ENCODE measurements around the gene CSMD2.

The CSMD2 gene

DNA sequence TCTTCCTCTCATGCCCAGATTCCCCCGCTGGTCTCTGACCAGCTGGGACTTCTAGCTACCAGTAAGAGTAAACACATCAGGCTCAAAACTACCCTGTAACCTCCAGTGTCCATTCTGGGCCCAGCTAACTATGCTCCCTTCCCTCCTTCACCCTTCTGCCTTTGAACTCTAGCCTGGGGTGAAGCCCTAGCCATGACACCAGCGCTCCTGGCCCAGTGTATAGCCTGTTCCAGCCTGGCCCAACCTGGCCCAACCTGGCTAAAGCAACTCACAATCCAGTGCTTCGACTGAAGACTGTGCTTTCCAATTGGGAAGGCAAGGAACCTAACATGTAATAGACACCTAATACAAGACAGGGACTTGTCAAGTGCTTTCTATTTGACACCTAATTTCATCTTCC, 27.6 kb downstream of the CSMD2 start:
- TF ChIP-seq, protein P1, sequence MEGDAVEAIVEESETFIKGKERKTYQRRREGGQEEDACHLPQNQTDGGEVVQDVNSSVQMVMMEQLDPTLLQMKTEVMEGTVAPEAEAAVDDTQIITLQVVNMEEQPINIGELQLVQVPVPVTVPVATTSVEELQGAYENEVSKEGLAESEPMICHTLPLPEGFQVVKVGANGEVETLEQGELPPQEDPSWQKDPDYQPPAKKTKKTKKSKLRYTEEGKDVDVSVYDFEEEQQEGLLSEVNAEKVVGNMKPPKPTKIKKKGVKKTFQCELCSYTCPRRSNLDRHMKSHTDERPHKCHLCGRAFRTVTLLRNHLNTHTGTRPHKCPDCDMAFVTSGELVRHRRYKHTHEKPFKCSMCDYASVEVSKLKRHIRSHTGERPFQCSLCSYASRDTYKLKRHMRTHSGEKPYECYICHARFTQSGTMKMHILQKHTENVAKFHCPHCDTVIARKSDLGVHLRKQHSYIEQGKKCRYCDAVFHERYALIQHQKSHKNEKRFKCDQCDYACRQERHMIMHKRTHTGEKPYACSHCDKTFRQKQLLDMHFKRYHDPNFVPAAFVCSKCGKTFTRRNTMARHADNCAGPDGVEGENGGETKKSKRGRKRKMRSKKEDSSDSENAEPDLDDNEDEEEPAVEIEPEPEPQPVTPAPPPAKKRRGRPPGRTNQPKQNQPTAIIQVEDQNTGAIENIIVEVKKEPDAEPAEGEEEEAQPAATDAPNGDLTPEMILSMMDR (IDR thresholded peaks at IDR 0.05; ENCODE audit: low read depth, low read length): no peak
- no peak for TF ChIP-seq EZH2phosphoT487 (IDR thresholded peaks at IDR 0.05; ENCODE audit: low read depth)
- Histone ChIP-seq H3K4me3 (ENCODE audit: low read length) (no peak overlapping the region), H3K27me3 (ENCODE audit: low read depth, low read length) (no peaks in the 10 kb centered on the region), H3K27ac (ENCODE audit: low read length) (no peak overlapping the region), H3K9me3 (ENCODE audit: insufficient read depth, low read length) (no peaks in the 10 kb centered on the region), H3K4me1 (ENCODE audit: low read length) (peaks cover 16% of the 10 kb centered on the region), H2AFZ (ENCODE audit: low read depth, low read length) (no peak overlapping the region), H3K4me2 (ENCODE audit: low read length) (no peak overlapping the region), H4K20me1 (ENCODE audit: insufficient read depth, low read length) (no peaks in the 10 kb centered on the region), H3K9ac (ENCODE audit: low read length) (no peak overlapping the region), H3K79me2 (ENCODE audit: low read length) (no peaks in the 10 kb centered on the region), H3K36me3 (replicated peaks; ENCODE audit: low read depth, low read length) (no peaks in the 10 kb centered on the region)

GRCh38 chr1:34132161-34132420, 32.9 kb downstream of the CSMD2 start:
- Histone ChIP-seq H3K79me2 (ENCODE audit: low read length) (no peaks in the 10 kb centered on the region), H3K36me3 (replicated peaks; ENCODE audit: low read depth, low read length) (no peaks in the 10 kb centered on the region), H3K9ac (ENCODE audit: low read length) (no peak overlapping the region), H3K9me3 (ENCODE audit: insufficient read depth, low read length) (no peaks in the 10 kb centered on the region), H3K27me3 (ENCODE audit: low read depth, low read length) (no peaks in the 10 kb centered on the region), H3K4me1 (ENCODE audit: low read length) (no peaks in the 10 kb centered on the region), H2AFZ (ENCODE audit: low read depth, low read length) (no peak overlapping the region), H4K20me1 (ENCODE audit: insufficient read depth, low read length) (no peaks in the 10 kb centered on the region), H3K4me2 (ENCODE audit: low read length) (no peak overlapping the region), H3K27ac (ENCODE audit: low read length) (no peak overlapping the region), H3K4me3 (ENCODE audit: low read length) (no peak overlapping the region)
- TF ChIP-seq, protein P1 (IDR thresholded peaks at IDR 0.05; ENCODE audit: low read depth, low read length): no peak
- no peak for TF ChIP-seq EZH2phosphoT487 (IDR thresholded peaks at IDR 0.05; ENCODE audit: low read depth)

DNA sequence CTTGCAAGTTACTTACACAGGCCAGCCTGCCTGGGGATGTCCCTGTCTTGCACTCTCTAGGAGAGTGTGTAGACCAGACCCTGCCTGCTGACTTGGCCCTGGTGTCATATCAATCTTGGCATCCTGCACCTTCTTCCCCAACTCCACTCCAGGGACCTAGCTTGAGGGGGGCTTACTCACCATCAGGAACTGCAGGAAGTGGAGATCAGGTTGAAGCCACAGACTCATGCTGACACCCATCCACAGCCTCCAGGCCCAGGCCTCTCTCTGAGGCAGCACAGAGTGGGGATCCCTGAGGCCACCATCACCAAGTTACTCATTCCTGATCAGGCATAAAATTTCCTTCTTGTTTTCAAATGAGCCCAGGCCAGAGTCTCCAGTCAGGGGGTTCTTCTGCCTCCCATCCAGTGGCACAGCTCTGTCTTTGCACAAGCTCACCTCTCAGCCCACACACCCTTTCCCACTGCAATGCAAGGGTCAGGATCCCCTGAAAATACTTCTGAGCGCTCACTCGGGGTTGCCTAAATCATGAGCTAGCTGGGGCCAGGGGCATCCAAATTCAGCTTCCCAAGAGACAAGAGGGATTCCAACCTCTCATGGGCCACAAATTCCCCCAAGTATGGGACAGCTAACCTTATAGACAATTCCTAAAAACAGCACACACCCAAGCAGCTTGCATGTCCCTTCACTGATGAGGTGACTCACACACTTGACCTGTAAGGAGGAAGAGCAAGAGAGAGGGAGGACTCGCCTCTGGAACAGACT, 33.5 kb downstream of the CSMD2 start:
- Histone ChIP-seq H3K36me3 (replicated peaks; ENCODE audit: low read depth, low read length) (no peaks in the 10 kb centered on the region), H3K9ac (ENCODE audit: low read length) (no peak overlapping the region), H3K27me3 (ENCODE audit: low read depth, low read length) (no peaks in the 10 kb centered on the region), H3K9me3 (ENCODE audit: insufficient read depth, low read length) (no peaks in the 10 kb centered on the region), H3K27ac (ENCODE audit: low read length) (no peak overlapping the region), H3K4me3 (ENCODE audit: low read length) (no peak overlapping the region), H3K79me2 (ENCODE audit: low read length) (no peaks in the 10 kb centered on the region), H3K4me2 (ENCODE audit: low read length) (no peak overlapping the region), H2AFZ (ENCODE audit: low read depth, low read length) (no peak overlapping the region), H3K4me1 (ENCODE audit: low read length) (no peaks in the 10 kb centered on the region), H4K20me1 (ENCODE audit: insufficient read depth, low read length) (no peaks in the 10 kb centered on the region)
- TF ChIP-seq EZH2phosphoT487 (IDR thresholded peaks at IDR 0.05; ENCODE audit: low read depth): no peak
- TF ChIP-seq, protein P1 (IDR thresholded peaks at IDR 0.05; ENCODE audit: low read depth, low read length): no peak

- H3K27me3 ChIP-seq (ENCODE audit: low read depth, low read length): no peaks in the 10 kb centered on the region
- no peaks in the 10 kb centered on the region for H3K36me3 ChIP-seq (replicated peaks; ENCODE audit: low read depth, low read length)
- H3K4me3 ChIP-seq (ENCODE audit: low read length): no peak overlapping the region
- TF ChIP-seq, protein P1 (IDR thresholded peaks at IDR 0.05; ENCODE audit: low read depth, low read length): no peak
- TF ChIP-seq EZH2phosphoT487 (IDR thresholded peaks at IDR 0.05; ENCODE audit: low read depth): no peak
- no peak overlapping the region for H3K27ac ChIP-seq (ENCODE audit: low read length)
- H2AFZ ChIP-seq (ENCODE audit: low read depth, low read length): no peak overlapping the region
- H3K4me2 ChIP-seq (ENCODE audit: low read length): no peak overlapping the region
- no peaks in the 10 kb centered on the region for H3K79me2 ChIP-seq (ENCODE audit: low read length)
- H3K4me1 ChIP-seq (ENCODE audit: low read length): no peaks in the 10 kb centered on the region
- H3K9ac ChIP-seq (ENCODE audit: low read length): no peak overlapping the region
- no peaks in the 10 kb centered on the region for H3K9me3 ChIP-seq (ENCODE audit: insufficient read depth, low read length)
- H4K20me1 ChIP-seq (ENCODE audit: insufficient read depth, low read length): no peaks in the 10 kb centered on the region
Observed at GRCh38 chr1:34130306-34130705, 34.7 kb downstream of the CSMD2 start.
